ENCODE data around the gene PES1. TPM values are rescaled to one million over a fixed set of nuclear protein-coding genes. Genes with fewer than 3 reads are reported as not detected.

Gene PES1
- total RNA-seq, 1 experiment from 2014 or later: 167 TPM

GRCh38 chr22:30574095-30574981 lies 17.4 kb downstream of the PES1 start, which contains the start of gene GAL3ST1:
TSS of gene GAL3ST1 (minus strand) at chr22:30574665. CDS start at chr22:30557392, 17,273 bp downstream.
- RAD21 ChIA-PET (ENCODE audit: low non-redundant PET in 1 of 2, low total read pairs in 2 of 2, uncharacterized antibody in 2 of 2, unreplicated experiment in 2 of 2): no interaction called here
- CTCF ChIA-PET: no interaction called here
- no peak within 1 kb of the TSS for H2AFZ ChIP-seq (ENCODE audit: low read depth, low read length, poor library complexity, severe bottlenecking)

More at GRCh38 chr22:30574095-30574981, 17.4 kb downstream of the PES1 start, which contains the start of gene GAL3ST1:
- Histone ChIP-seq H3K9me2 (ENCODE audit: insufficient read depth) (no peaks in the 10 kb centered on the region), H3K36me3 (ENCODE audit: control insufficient read depth in 1 of 2, insufficient read depth in 2 of 2, low read length in 2 of 2) (peaks cover 20 to 32% of the 10 kb centered on the region in 2 experiments; a peak in 3 of 4 replicates), H3K27me3 (ENCODE audit: insufficient read depth, low read length) (no peaks in the 10 kb centered on the region), H3K79me2 (ENCODE audit: insufficient read depth, low read length) (no peaks in the 10 kb centered on the region), H3K9ac (ENCODE audit: low read length) (no peak within 1 kb of the TSS), H3K9me3 (ENCODE audit: control insufficient read depth in 1 of 2, insufficient read depth in 1 of 2, low read depth in 1 of 2, low read length in 2 of 2) (no peaks in the 10 kb centered on the region), H3K4me3 (replicated peaks in 1 of 2; ENCODE audit: low read depth in 1 of 2, low read length in 2 of 2) (no peak within 1 kb of the TSS), H3K4me2 (ENCODE audit: low read length) (peak within 1 kb of the TSS; percentile 38), H4K20me1 (ENCODE audit: insufficient read depth) (no peaks in the 10 kb centered on the region), H3K27ac (ENCODE audit: low read depth, low read length) (no peak within 1 kb of the TSS), H3K4me1 (ENCODE audit: control insufficient read depth in 1 of 2, insufficient read depth in 2 of 2, low read length in 2 of 2) (peaks cover 6 to 22% of the 10 kb centered on the region in 2 experiments; a peak in 3 of 4 replicates)
- BruUV-seq (replicated peaks): no TSS peak
- intact Hi-C loops (cut with micrococcal nuclease): no loop called here
- TF ChIP-seq RAD21 (IDR thresholded peaks at IDR 0.05; ENCODE audit: low read depth) (no peak), REST (IDR thresholded peaks at IDR 0.05; ENCODE audit: low read depth) (no peak), JUND (IDR thresholded peaks at IDR 0.05) (no peak), CBX3 (IDR thresholded peaks at IDR 0.05; ENCODE audit: low read depth) (no peak), ATF3 (IDR thresholded peaks at IDR 0.05) (no peak), ZFX (IDR thresholded peaks at IDR 0.05) (no peak), ZBTB33 (IDR thresholded peaks at IDR 0.05; ENCODE audit: extremely low read depth, insufficient replicate concordance, low read length) (no peak), YY1 (IDR thresholded peaks at IDR 0.05; ENCODE audit: extremely low read depth, insufficient replicate concordance, low read depth, low read length) (no peak), TCF7L2 (IDR thresholded peaks at IDR 0.05; ENCODE audit: borderline replicate concordance, extremely low read depth, insufficient read depth, insufficient read length) (no peak), SP1 (IDR thresholded peaks at IDR 0.05; ENCODE audit: low read depth) (no peak), MAX (IDR thresholded peaks at IDR 0.05) (no peak), POLR2A (IDR thresholded peaks at IDR 0.05; ENCODE audit: borderline replicate concordance, extremely low read depth, insufficient read depth, insufficient read length) (no peak), EGR1 (IDR thresholded peaks at IDR 0.05; ENCODE audit: low read depth) (no peak), FOSL1 (IDR thresholded peaks at IDR 0.05; ENCODE audit: low read depth) (no peak), SIN3A (IDR thresholded peaks at IDR 0.05; ENCODE audit: low read depth) (no peak), ELF1 (IDR thresholded peaks at IDR 0.05; ENCODE audit: borderline replicate concordance, low read depth) (no peak), POLR2AphosphoS5 (IDR thresholded peaks at IDR 0.05; ENCODE audit: low read depth, low read length) (no peak), SRF (IDR thresholded peaks at IDR 0.05; ENCODE audit: low read depth) (no peak), CEBPB (IDR thresholded peaks at IDR 0.05; ENCODE audit: low read depth) (no peak)
- ATAC-seq: peak; percentile 28
- no peak for DNase-seq (ENCODE audit: low read depth, low spot score)
- POLR2A ChIA-PET: no interaction called here

Measured in HCT116 (cell line).